Measurements from ENCODE around the gene FLAD1. TPM values are rescaled to one million over a fixed set of nuclear protein-coding genes. Genes with fewer than 3 reads are reported as not detected.
A peak's percentile ranks its signal among the peaks of the same experiment; 100 is the strongest.

The FLAD1 gene
- total RNA-seq, 2 donors from 2014 or later, result 31.5 to 35.3 TPM

- Histone ChIP-seq H3K27me3 (replicated peaks; ENCODE audit: insufficient read depth) (no peaks in the 10 kb centered on the region), H3K4me3 (peak overlapping the region; percentile 21 to 26), H3K9me3 (no peaks in the 10 kb centered on the region), H3K27ac (peak overlapping the region; percentile 80 to 87), H3K36me3 (peaks cover 7 to 14% of the 10 kb centered on the region in 2 donors), H3K4me1 (replicated peaks) (peaks cover 18% of the 10 kb centered on the region)
- intact Hi-C loops (cut with DNase I), result loop anchor here (1.0 kb wide), 1 partner anchor 55 kb away; no protein-coding TSS in a partner anchor
- 4% methylated on average over 49 of the region's 49 CpGs for WGBS
- peak; percentile 94 to 100 (median 100) for TF ChIP-seq CTCF (IDR thresholded peaks at IDR 0.05)
- peak; percentile 93 for TF ChIP-seq POLR2AphosphoS5 (IDR thresholded peaks at IDR 0.05)
- peak; percentile 62 for TF ChIP-seq POLR2A (IDR thresholded peaks at IDR 0.05)
- peak; percentile 84 for DNase-seq (ENCODE audit: low spot score)
Observed at GRCh38 chr1:155017041-155017945, 34.1 kb downstream of the FLAD1 start.

- intact Hi-C loops (cut with DNase I), result loop anchor here (1.0 kb wide), 1 partner anchor 56 kb away; no protein-coding TSS in a partner anchor
- Histone ChIP-seq H3K4me1 (replicated peaks) (peaks cover 14% of the 10 kb centered on the region), H3K4me3 (peak overlapping the region in 1 of 2 donors; percentile 26), H3K27ac (peak overlapping the region; percentile 80 to 87), H3K36me3 (peaks cover 7 to 14% of the 10 kb centered on the region in 2 donors), H3K9me3 (no peaks in the 10 kb centered on the region), H3K27me3 (replicated peaks; ENCODE audit: insufficient read depth) (no peaks in the 10 kb centered on the region)
- no peak for DNase-seq (ENCODE audit: low spot score)
- no peak for TF ChIP-seq POLR2A (IDR thresholded peaks at IDR 0.05)
- no peak for TF ChIP-seq POLR2AphosphoS5 (IDR thresholded peaks at IDR 0.05)
- no peak for TF ChIP-seq CTCF (IDR thresholded peaks at IDR 0.05)
- WGBS, result 55% methylated on average over 6 of the region's 6 CpGs
Observed at GRCh38 chr1:155017946-155018316, 34.8 kb downstream of the FLAD1 start.

GRCh38 chr1:155018617-155019348, 35.6 kb downstream of the FLAD1 start:
- H3K27me3 ChIP-seq (replicated peaks; ENCODE audit: insufficient read depth), result no peaks in the 10 kb centered on the region
- no peak for DNase-seq (ENCODE audit: low spot score)
- intact Hi-C loops (cut with DNase I), result no loop called here
- no peak overlapping the region for H3K4me3 ChIP-seq
- TF ChIP-seq POLR2A (IDR thresholded peaks at IDR 0.05), result no peak
- TF ChIP-seq CTCF (IDR thresholded peaks at IDR 0.05), result no peak
- TF ChIP-seq POLR2AphosphoS5 (IDR thresholded peaks at IDR 0.05), result no peak
- H3K9me3 ChIP-seq, result no peaks in the 10 kb centered on the region
- 87% methylated on average over 8 of the region's 8 CpGs for WGBS
- H3K4me1 ChIP-seq (replicated peaks), result peaks cover 14% of the 10 kb centered on the region
- peak overlapping the region in 1 of 2 donors; percentile 80 for H3K27ac ChIP-seq
- H3K36me3 ChIP-seq, result peaks cover 7 to 14% of the 10 kb centered on the region in 2 donors

GRCh38 chr1:155019377-155020245, 36.5 kb downstream of the FLAD1 start:
- H3K9me3 ChIP-seq, result no peaks in the 10 kb centered on the region
- no peak overlapping the region for H3K4me3 ChIP-seq
- intact Hi-C loops (cut with DNase I), result no loop called here
- 77% methylated on average over 11 of the region's 11 CpGs for WGBS
- peaks cover 14% of the 10 kb centered on the region for H3K4me1 ChIP-seq (replicated peaks)
- no peak overlapping the region for H3K27ac ChIP-seq
- TF ChIP-seq POLR2AphosphoS5 (IDR thresholded peaks at IDR 0.05) (no peak), CTCF (IDR thresholded peaks at IDR 0.05) (no peak), POLR2A (IDR thresholded peaks at IDR 0.05) (no peak)
- no peaks in the 10 kb centered on the region for H3K27me3 ChIP-seq (replicated peaks; ENCODE audit: insufficient read depth)
- H3K36me3 ChIP-seq, result peaks cover 5 to 10% of the 10 kb centered on the region in 2 donors
- DNase-seq (ENCODE audit: low spot score), result no peak
